ENCODE data around the gene MMP15. TPM values are rescaled to one million over a fixed set of nuclear protein-coding genes. Genes with fewer than 3 reads are reported as not detected.

Gene MMP15
- total and polyA plus RNA-seq, 2 of the 13 experiments (the other 11 are each of a cell fraction or from before 2014, with no cell fraction given): 35.2 to 44.9 TPM

DNA sequence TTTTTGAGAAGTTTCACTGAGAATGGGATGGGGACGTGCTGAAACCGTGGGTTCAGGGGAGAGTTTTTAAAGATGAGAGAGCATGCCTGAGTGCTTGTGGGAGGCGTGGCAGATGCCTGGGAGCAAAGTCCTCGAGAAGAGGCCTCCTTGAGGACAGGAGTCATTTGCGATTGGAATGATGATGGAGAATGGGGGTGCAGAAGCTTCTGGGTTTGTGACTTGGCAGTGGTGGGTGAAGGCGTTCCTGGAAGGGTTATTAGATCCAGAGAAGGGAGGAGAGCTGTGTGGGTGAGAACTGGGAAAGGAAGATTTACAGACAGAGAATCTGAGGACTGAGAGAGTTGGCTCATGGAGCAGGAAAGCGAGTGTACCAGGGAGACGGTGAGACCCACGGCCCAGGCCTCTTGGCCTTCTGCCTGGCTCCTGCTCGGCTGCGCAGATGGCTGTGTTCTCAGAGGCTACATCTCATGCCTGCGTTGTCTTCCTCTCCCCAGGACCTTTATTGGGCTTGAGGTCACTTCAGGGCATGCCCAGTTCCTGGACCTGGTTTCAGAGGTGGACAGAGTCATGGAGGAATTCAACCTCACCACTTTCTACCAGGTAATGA is 8.6 kb upstream of the MMP15 start (continued):
- TF ChIP-seq CC2D1A (CRISPR knock-in tag; IDR thresholded peaks at IDR 0.05): no peak
- no peak for TF ChIP-seq KAT7 (CRISPR knock-in tag; IDR thresholded peaks at IDR 0.05; ENCODE audit: borderline replicate concordance)
- no peak for TF ChIP-seq ZBTB20 (CRISPR knock-in tag; IDR thresholded peaks at IDR 0.05; ENCODE audit: borderline replicate concordance, low read depth)
- no peak for TF ChIP-seq HOMEZ (CRISPR knock-in tag; IDR thresholded peaks at IDR 0.05; ENCODE audit: low read depth)
- TF ChIP-seq, protein P1, sequence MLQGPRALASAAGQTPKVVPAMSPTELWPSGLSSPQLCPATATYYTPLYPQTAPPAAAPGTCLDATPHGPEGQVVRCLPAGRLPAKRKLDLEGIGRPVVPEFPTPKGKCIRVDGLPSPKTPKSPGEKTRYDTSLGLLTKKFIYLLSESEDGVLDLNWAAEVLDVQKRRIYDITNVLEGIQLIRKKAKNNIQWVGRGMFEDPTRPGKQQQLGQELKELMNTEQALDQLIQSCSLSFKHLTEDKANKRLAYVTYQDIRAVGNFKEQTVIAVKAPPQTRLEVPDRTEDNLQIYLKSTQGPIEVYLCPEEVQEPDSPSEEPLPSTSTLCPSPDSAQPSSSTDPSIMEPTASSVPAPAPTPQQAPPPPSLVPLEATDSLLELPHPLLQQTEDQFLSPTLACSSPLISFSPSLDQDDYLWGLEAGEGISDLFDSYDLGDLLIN (CRISPR knock-in tag; IDR thresholded peaks at IDR 0.05; ENCODE audit: borderline replicate concordance): no peak
- TF ChIP-seq FIP1L1 (IDR thresholded peaks at IDR 0.05; ENCODE audit: borderline replicate concordance, insufficient read depth, low read depth, low read length): no peak
- TF ChIP-seq KLF6 (CRISPR knock-in tag; IDR thresholded peaks at IDR 0.05): no peak
- no peak for TF ChIP-seq ZNF367 (CRISPR knock-in tag; IDR thresholded peaks at IDR 0.05; ENCODE audit: borderline replicate concordance)
- no peak for TF ChIP-seq MYC (CRISPR knock-in tag; IDR thresholded peaks at IDR 0.05; ENCODE audit: borderline replicate concordance)

GRCh38 chr16:58018803-58019202 is 6.8 kb upstream of the MMP15 start:
- Histone ChIP-seq H3K4me2 (ENCODE audit: low read depth, low read length) (no peak overlapping the region), H3K4me1 (ENCODE audit: insufficient read depth, low read length) (peaks cover 24% of the 10 kb centered on the region), H3K36me3 (replicated peaks in 1 of 2; ENCODE audit: control insufficient read depth in 1 of 2, insufficient read depth in 2 of 2, low read length in 2 of 2) (peaks cover 4 to 11% of the 10 kb centered on the region in 2 experiments), H3K79me2 (ENCODE audit: insufficient read depth, low read length) (no peaks in the 10 kb centered on the region), H3K4me3 (replicated peaks in 1 of 3; ENCODE audit: insufficient read depth in 1 of 3, low read depth in 2 of 3, low read length in 3 of 3) (no peak overlapping the region), H3K9ac (ENCODE audit: insufficient read depth, low read depth, low read length) (no peak overlapping the region), H3K27me3 (ENCODE audit: control insufficient read depth in 1 of 2, insufficient read depth in 2 of 2, low read length in 2 of 2) (no peaks in the 10 kb centered on the region), H4K20me1 (ENCODE audit: insufficient read depth, low read length) (no peaks in the 10 kb centered on the region), H3K27ac (ENCODE audit: extremely low read length, insufficient read depth, low read length) (no peak overlapping the region), H2AFZ (ENCODE audit: low read length) (no peak overlapping the region), H3K9me3 (ENCODE audit: low read length) (no peaks in the 10 kb centered on the region)
- DNase-seq (ENCODE audit: low spot score) (no peak), ATAC-seq (no peak), FAIRE-seq (no peak)
- WGBS (ENCODE audit: low lambda C conversion rate): 91% methylated on average over 7 of the region's 7 CpGs
- intact Hi-C loops (cut with micrococcal nuclease; ENCODE audit: unreplicated experiment) (no loop called here), in situ Hi-C loops (cut with HindIII; ENCODE audit: extremely low pct_ligation_motif_present, low pct_unique_long_range_greater_than_20kb) (no loop called here)
- CTCF ChIA-PET (ENCODE audit: low intra/inter-chr PET ratio, low total read pairs): interaction anchor here (3.2 kb wide), 1 partner anchor 103 kb away, joined by 40 read pairs; no protein-coding TSS in a partner anchor
- 0 out of 2 replicates have a peak, but pooled peaks have one; percentile 5 for TF ChIP-seq STAG1 (CRISPR knock-in tag; IDR thresholded peaks at IDR 0.05)
- TF ChIP-seq, protein P2, sequence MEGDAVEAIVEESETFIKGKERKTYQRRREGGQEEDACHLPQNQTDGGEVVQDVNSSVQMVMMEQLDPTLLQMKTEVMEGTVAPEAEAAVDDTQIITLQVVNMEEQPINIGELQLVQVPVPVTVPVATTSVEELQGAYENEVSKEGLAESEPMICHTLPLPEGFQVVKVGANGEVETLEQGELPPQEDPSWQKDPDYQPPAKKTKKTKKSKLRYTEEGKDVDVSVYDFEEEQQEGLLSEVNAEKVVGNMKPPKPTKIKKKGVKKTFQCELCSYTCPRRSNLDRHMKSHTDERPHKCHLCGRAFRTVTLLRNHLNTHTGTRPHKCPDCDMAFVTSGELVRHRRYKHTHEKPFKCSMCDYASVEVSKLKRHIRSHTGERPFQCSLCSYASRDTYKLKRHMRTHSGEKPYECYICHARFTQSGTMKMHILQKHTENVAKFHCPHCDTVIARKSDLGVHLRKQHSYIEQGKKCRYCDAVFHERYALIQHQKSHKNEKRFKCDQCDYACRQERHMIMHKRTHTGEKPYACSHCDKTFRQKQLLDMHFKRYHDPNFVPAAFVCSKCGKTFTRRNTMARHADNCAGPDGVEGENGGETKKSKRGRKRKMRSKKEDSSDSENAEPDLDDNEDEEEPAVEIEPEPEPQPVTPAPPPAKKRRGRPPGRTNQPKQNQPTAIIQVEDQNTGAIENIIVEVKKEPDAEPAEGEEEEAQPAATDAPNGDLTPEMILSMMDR (CRISPR knock-in tag; IDR thresholded peaks at IDR 0.05): peak; percentile 34
- no peak for TF ChIP-seq HHEX (CRISPR knock-in tag; IDR thresholded peaks at IDR 0.05)
- POLR2A ChIA-PET: no interaction called here
- no TSS peak for BruUV-seq (replicated peaks)

All from HepG2 (cell line).